Activated CD8-positive, alpha-beta memory T cell treated with anti-CD3 and anti-CD28 coated beads, Interleukin-2, amount 50 U/mL, for 1 hour (primary cell): Measurements from ENCODE around the gene GALE.
"Not testable (repeated sequence)": the region's sequence is repeated elsewhere in the genome, so short reads cannot be mapped to it uniquely, and the experiment has no call there.

Experiments
- DNase-seq: peaks from one replicate; pipeline ENCODE4 v3.0.0-alpha.2; 2020; ENCODE audit errors: extremely low read depth

The GALE gene

GRCh38 chr1:23809751-23810171 lies 9.2 kb upstream of the GALE start:
- no peak for DNase-seq

DNA sequence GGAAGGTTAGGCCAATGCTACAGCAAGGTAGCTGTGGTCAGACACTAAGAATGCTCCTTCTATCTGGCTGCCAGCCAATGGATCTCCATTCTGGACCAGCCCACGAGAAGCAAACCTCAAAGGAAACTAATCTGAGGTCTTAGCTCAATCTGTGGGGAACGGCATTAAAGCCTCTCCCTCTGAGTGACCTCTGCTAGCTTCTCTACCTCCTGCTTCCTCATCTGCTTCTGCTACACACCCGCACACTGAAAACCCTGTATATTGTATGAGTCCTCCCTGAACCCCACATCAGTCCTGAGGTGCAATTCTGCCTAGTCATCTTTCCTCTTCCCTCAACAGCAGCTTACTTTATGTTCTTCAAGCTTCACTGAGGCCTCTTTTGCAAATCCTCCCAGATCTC lies 6.9 kb upstream of the GALE start:
- no peak for DNase-seq

DNA sequence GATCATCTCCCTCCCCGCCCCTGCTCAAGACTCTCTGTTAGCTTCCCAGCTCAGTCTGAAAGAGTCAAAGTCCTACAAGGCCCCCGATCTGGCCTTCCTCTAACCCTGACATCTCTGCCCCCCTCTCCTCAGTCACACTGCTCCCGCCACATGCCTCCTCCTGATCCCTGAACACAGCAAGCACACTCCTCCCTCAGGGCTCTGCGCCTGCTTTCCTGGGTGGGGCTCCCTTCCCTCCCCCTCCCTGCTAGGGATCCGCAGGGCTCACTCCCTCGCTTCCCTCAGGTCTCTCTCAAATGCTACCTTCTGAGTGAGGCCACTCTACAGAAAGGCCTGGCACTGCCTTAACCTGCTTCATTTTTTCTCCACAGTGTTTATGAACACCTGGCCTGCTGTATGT lies 5.7 kb upstream of the GALE start:
- no peak for DNase-seq

- DNase-seq, result no peak
These were observed 4.5 kb upstream of the GALE start for GRCh38 chr1:23805025-23805424.

DNA sequence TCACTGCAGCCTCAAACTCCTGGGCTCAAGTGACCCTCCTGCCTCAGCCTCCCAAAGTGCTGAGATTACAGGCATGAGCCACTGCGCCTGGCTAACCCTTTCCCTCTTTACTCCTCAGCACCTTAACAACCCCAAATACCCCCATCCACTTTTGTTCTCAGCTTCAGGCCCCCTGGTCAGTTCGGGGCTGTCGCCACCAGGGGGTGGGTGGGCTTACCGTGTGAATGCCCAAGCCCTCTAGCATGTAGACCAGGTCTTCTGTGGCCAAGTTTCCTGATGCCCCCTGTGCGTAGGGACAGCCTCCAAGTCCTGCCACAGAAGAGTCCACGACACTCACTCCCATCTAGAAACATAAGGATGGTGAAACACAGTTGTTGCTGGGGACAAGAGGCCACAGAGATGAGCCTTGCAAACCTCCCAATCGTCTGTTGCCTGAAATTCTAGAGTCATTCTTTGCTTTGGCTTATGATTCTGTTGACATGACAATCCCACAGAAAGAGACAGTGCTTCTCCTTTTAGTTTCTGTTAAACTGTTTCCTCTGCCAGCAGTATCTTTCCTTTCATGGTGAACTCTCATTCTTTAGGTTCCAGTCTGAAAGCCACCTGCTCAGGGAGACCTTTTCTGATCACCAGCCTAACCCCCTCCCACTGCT lies 3.8 kb upstream of the GALE start:
- DNase-seq, result no peak

- DNase-seq, result no peak
These were observed 3.1 kb upstream of the GALE start for GRCh38 chr1:23803674-23804073.

DNA sequence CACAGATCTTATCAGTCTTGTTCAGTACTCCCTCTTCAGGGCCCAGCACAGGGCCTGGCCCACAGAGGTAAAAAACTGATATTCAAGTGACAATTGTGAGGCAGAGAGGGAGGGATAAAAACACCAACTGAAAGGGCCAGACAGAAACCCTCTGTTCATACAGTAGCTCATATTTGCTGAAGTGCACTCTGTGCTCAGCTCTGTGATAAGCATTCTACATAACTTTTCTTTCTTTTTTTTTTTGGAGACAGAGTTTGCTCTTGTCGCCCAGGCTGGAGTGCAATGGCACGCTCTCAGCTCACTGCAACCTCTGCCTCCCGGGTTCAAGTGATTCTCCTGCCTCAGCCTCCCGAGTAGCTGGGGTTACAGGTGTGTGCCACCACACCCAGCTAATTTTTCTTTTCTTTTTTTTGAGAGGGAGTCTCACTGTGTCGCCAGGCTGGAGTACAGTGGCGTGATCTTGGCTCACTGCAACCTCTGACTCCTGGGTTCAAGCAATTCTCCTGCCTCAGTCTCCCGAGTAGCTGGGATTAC lies 2.3 kb upstream of the GALE start:
- DNase-seq, result not testable (repeated sequence)

DNA sequence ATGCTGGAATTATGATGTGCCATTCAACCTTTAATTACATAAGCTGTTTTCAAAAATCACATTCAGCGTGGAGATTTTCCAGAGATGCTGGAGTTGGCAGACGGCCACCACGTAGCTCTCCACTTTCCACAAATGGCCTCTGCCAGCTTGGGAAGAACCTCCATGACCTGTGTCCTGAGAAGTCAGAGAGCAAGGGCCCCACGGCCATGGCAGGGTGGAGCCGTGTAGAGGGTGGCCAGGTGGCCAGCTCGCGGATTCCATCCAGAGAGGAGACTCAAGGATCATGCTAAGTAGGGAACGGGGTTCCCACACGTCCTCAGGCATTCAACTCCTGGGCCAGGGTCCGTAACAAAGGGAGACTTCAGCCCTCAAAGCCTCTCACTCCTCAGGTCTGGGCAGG lies 1.3 kb upstream of the GALE start:
- DNase-seq, result no peak

DNA sequence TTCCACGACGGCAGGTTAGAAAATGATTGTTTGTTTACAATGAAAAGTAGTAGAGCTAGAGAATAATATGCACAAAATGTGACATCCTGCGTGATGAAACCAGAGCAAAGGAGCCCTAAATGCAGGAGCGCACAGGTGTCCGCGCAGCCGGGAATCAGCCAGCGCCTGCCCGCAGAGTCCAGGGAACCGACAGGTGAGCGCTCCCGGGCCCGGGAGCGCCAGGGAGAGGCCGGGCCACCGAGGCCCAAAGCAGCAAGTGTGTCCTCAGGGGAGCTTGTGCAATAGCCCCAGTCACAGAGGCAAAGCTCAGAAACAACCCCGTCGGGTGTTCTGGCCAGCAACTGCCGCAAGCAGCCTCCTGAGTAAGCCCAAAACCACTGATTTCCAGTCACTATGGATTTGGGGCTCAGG lies 789 bp upstream of the GALE start:
- no peak for DNase-seq

- DNase-seq, result no peak
These were observed 769 bp downstream of the GALE start for GRCh38 chr1:23799570-23800399.

- no peak for DNase-seq
These were observed 1.3 kb downstream of the GALE start for GRCh38 chr1:23799255-23799569.

- no peak for DNase-seq
These were observed 1.9 kb downstream of the GALE start for GRCh38 chr1:23798662-23799142.

- no peak for DNase-seq
These were observed 2.8 kb downstream of the GALE start for GRCh38 chr1:23797478-23798448.

DNA sequence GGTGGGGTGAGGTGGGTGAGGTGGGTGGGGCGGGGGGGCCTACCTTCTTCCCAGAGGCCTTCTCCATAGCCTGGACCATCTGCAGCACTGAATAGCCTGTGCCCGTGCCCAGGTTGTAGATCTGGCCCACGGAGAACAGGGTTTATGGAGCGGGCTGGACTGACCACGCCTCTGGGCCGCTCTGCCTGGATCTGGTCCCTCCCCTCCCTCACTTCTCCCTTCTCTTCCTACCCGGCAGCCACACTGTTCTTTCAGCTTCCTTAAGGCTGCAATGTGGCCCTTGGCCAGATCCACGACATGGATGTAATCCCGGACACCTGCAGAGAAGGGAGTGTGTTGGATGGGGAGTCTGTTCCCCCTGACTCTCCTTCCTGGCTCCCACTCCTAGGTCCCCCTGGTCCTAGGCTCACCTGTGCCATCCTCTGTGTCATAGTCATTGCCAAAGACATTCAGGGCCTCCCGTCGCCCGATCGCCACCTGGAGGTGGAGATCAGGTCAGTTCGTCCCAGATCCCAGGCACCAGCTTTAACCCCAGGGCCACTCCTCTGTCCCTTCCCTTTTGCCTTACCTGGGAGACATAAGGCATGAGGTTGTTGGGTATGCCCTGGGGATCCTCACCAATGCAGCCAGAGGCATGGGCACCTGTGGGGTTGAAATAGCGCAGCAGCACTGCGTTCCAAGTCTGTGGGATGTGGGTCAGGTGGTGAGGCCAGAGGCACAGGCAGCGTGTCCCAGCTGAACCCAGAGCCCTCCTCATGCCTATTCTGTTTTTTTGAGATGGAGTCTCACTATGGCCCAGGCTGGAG lies 3.9 kb downstream of the GALE start:
- DNase-seq, result no peak

DNA sequence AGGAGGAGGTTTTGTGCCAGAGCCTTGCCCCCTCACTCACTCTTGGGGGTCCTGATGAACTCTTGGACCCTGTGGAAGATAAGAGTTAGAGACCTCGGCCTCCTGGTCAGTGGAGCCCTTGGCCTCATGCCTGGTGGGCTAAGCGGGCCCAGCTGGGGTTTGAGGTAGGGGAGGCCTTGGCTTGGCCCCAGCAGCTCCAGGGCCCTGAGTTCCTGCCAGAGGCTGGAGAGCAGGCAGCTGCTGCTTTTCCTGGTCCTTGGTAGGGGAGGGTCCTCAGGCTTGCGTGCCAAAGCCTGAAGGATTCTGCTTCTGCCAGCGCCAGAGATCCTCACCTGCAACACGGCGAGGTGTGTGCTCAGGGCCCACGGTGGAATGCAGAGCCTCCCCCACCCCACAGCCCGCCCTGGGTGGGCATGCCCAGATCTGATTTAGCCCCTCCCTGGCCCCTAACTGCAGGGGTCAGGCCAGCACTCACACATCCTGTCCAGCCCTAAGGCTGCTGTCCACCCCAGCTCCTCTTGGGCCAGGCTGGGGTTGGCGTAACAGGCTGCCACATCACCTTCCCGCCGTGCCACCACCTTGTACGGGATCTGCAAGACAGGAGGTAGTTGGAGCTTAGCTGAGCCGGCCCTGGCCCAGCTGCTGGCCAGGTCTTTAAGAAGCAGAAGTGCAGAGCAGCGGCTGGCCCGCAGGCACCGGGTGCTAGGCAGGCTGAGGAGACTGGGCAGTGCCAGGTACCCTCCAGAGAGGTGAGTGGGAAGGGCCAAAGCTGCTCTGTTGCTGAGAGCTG lies 4.7 kb downstream of the GALE start:
- DNase-seq, result no peak

GRCh38 chr1:23794732-23795182 lies 5.8 kb downstream of the GALE start:
- DNase-seq, result not testable (repeated sequence)

DNA sequence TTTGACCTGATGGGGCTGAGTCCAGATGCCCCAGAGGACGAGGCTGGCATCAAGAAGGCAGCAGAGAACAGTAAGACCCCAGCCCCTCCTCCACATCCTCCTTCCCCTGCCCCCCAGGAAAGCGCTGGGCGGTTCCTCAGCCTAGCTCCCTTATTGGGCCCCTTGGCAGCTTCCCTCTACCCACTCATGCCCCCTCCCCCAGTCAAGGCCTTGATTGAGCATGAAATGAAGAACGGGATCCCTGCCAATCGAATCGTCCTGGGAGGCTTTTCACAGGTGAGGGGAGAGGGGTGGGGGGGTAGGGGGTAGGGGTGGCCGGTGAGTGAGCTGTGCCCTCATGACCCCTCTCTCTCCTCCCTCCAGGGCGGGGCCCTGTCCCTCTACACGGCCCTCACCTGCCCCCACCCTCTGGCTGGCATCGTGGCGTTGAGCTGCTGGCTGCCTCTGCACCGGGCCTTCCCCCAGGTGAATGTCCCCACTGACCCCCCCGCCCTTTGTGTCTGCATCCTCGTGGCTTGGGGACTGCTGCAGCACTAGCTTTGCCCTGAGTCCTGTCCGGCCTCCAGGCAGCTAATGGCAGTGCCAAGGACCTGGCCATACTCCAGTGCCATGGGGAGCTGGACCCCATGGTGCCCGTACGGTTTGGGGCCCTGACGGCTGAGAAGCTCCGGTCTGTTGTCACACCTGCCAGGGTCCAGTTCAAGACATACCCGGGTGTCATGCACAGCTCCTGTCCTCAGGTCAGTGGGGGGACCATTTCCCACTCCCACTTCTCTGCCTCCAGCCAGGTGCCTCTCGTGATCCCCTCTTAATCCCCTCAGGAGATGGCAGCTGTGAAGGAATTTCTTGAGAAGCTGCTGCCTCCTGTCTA lies 6.5 kb downstream of the GALE start:
- DNase-seq, result no peak

DNA sequence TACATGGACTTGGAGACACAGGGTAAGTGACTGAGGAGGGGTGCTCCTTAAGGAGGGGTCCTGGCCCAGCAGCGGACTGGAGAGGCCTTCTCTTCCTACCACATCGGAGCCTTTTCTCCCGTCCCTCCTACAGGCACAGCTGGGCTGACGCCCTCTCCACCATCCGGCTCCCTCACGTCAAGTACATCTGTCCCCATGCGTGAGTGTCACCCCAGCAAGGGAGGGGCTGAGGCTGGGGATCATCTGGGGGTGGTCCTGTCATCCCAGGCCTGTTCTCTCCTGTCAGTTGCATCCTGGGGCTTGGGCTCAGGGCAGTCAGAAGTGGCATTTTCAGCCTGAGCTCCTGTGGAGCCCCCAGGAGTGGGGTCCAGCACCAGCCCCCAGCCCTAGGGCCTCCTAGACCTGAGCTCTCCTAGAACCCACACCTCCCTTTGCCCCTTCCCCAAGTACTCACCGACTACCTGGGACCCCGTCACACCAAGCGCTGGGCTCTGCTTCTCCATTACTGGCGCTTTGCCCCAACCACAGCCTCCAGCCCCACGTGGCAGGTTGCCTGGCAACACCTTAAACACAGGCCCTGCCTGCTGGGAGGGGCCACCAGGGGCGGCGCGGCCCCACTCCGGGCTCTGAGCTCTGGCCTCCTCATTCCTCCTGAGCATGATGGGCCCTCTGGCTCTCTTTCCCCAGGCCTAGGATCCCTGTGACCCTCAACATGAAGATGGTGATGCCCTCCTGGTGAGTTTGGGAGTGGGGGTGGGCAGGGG lies 7.4 kb downstream of the GALE start:
- DNase-seq, result no peak
